Measurements from ENCODE around the gene ACOT8.
A peak's percentile ranks its signal among the peaks of the same experiment; 100 is the strongest.
"Not testable (repeated sequence)": the region's sequence is repeated elsewhere in the genome, so short reads cannot be mapped to it uniquely, and the experiment has no call there.

Gene ACOT8

GRCh38 chr20:45887346-45887715, 30.1 kb upstream of the ACOT8 start, which contains the start of gene SPATA25:
SPATA25 (minus strand) TSS chr20:45887622; CDS start chr20:45887590, 32 bp downstream.
- DNase-seq (ENCODE audit: low spot score): no peak

- DNase-seq (ENCODE audit: low spot score): no peak
Measured at GRCh38 chr20:45886590-45887345, 29.6 kb upstream of the ACOT8 start.

- DNase-seq (ENCODE audit: low spot score): no peak
Measured at GRCh38 chr20:45883100-45883469, 25.9 kb upstream of the ACOT8 start.

DNA sequence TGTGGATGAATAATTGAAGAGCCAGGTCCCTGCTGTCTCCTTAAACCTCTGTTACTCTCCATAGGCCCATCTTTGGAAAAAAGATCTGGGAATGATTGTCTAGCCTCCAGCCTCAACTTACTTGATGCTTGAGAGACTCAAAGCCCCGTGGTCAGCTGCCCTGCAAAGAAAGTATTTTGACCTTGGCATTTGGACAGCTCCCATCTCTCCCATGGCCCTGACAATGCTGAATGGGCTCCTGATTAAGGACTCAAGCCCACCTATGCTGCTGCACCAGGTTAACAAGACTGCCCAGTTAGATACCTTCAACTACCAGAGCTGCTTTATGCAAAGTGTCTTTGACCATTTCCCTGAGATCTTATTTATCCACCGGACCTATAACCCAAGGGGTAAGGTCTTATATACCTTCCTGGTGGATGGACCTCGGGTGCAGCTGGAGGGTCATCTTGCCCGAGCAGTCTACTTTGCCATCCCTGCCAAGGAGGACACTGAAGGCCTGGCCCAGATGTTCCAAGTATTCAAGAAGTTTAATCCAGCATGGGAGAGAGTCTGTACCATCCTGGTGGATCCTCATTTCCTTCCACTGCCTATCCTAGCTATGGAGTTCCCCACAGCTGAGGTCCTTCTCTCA, 25.4 kb upstream of the ACOT8 start:
- no peak for DNase-seq (ENCODE audit: low spot score)

- DNase-seq (ENCODE audit: low spot score): peak; percentile 99
Measured at GRCh38 chr20:45880988-45881788, 24.0 kb upstream of the ACOT8 start, which contains the start of gene ZSWIM1. ZSWIM1 (plus strand) TSS chr20:45881227; CDS start chr20:45882593, 1,366 bp downstream.

DNA sequence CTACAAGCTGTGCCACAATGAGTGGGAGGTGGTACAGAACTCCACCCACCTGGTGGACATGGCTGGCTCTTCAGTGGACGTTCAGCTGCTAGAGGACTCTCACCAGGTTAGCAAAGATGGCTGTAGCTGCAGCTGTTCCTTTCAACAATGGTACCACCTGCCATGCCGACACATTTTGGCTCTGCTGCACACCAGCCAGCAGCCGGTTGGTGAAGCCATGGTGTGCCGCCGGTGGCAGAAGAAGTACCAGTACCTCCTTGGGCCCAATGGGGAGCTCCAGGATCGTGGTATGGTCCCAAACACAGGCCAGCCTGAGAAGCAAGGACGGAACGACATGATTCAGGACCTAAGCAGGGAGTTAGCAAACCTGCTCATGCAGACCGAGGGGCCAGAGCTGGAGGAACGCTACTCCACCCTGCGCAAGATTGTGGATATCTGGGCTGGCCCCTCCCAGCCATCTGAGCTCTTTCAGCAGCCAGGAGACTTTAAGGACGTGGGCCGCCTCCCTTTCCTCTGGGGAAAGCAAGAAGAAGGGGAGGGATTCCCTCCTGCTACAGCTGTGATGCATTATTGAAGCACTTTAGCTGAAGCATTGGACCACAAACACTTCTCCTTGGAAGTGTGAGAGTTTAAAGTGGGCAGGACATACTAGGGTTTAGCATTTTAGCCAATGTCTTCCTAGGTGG, 21.0 kb upstream of the ACOT8 start:
- no peak for DNase-seq (ENCODE audit: low spot score)

GRCh38 chr20:45874576-45874975, 17.4 kb upstream of the ACOT8 start:
- no peak for DNase-seq (ENCODE audit: low spot score)

GRCh38 chr20:45874104-45874481, 16.9 kb upstream of the ACOT8 start:
- DNase-seq (ENCODE audit: low spot score): not testable (repeated sequence)

GRCh38 chr20:45873409-45874103, 16.4 kb upstream of the ACOT8 start:
- DNase-seq (ENCODE audit: low spot score): no peak

GRCh38 chr20:45872626-45873025, 15.4 kb upstream of the ACOT8 start:
- DNase-seq (ENCODE audit: low spot score): no peak

GRCh38 chr20:45867819-45868176, 10.6 kb upstream of the ACOT8 start:
- DNase-seq (ENCODE audit: low spot score): no peak

DNA sequence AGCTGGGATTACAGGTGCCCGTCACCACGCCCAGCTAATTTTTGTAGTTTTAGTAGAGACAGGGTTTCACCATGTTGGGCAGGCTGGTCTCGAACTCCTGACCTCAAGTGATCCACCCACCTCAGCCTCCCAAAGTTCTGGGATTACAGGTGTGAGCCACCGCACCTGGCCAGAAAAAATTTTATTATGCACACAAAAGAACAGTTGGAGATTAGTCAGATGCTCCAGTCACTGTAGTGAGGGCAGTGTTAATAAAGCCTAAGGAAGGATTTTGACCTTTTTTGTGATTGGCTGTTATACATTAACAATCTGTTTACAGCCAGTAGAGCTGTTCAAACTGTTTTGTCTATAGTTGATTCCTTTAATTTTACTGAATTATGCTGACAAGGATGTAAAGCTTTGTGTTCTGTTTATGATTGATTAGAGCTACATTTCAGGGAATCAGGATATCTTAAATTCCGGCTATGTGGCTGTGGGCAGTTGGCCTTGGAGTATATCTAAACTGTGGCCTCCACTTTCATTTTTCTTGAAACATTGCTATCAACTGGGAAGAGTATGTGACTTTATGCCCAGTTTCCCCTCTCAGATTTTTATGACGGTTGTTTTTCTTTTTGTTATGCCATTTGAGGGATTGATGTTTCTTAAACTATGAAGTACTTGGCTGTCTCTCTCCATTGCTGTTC, 10.1 kb upstream of the ACOT8 start:
- DNase-seq (ENCODE audit: low spot score): no peak

DNA sequence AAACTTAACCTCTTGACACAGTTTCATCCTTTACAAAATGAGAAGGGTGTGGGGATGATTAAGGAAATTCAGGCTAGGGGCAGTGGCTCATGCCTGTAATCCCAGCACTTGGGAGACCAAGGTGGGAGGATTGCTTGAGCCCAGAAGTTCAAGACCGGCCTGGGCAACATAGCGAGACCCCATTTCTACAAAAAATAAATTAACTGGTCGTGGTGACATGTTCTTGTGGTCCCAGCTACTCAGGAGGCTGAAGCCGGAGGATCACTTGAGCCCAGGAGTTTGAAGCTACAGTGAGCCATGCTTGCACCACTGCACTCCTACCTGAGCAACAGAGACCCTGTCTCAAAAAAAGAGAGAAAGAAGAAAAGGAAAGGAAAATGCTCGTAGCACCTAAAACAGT, 9.3 kb upstream of the ACOT8 start:
- DNase-seq (ENCODE audit: low spot score): no peak

- no peak for DNase-seq (ENCODE audit: low spot score)
Measured at GRCh38 chr20:45863543-45864470, 6.6 kb upstream of the ACOT8 start.

GRCh38 chr20:45861221-45862075, 4.3 kb upstream of the ACOT8 start:
- DNase-seq (ENCODE audit: low spot score): no peak

GRCh38 chr20:45860560-45861220, 3.5 kb upstream of the ACOT8 start:
- DNase-seq (ENCODE audit: low spot score): no peak

- no peak for DNase-seq (ENCODE audit: low spot score)
Measured at GRCh38 chr20:45859916-45860315, 2.7 kb upstream of the ACOT8 start.

- no peak for DNase-seq (ENCODE audit: low spot score)
Measured at GRCh38 chr20:45857882-45858216, 657 bp upstream of the ACOT8 start.

DNA sequence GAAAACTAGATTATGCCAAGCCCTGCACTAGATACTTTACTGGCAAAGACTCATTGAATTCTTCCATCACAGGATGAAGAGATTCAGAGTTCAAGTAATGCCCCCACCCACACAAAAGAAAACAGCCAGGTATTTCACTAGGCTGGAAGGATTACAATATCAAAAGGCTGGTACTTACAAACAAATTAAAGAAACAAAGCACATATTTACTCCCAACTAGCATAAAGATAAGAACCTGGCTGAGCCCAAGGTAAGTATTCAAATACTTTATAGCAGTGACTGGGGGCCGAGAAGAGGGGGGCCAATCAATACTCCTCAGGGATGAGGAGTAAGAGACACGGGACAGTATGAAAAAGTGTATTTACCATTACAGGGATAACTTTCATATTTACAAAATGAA, 3.7 kb downstream of the ACOT8 start:
- no peak for DNase-seq (ENCODE audit: low spot score)
